BE2C (cell line): ENCODE results near the gene SLC35F3.
"Not testable (repeated sequence)": the region's sequence is repeated elsewhere in the genome, so short reads cannot be mapped to it uniquely, and the experiment has no call there.

ENCODE experiments used
- DNase-seq: peaks from one replicate; pipeline ENCODE4 v3.0.0-alpha.2; 2020
- H3K27me3 ChIP-seq: fragments of 250-450 bp; sonication (Bioruptor Pico); 2 replicates; pipeline ENCODE4 v1.5.1; 2020; ENCODE audit warnings: mild to moderate bottlenecking
- H3K36me3 ChIP-seq: fragments of 250-450 bp; sonication (Bioruptor Pico); 2 replicates; pipeline ENCODE4 v1.5.1; 2020; ENCODE audit warnings: mild to moderate bottlenecking
- H3K4me1 ChIP-seq: fragments of 250-450 bp; sonication (Bioruptor Pico); 2 replicates; pipeline ENCODE4 v1.5.1; 2020
- H3K4me3 ChIP-seq: 2 replicates; pipeline ENCODE4 v1.5.1; 2011; ENCODE audit warnings: low read depth, low read length
- H3K9me3 ChIP-seq: fragments of 250-450 bp; sonication (Bioruptor Pico); 2 replicates; pipeline ENCODE4 v1.5.1; 2020
- CTCF ChIP-seq: IDR thresholded peaks from 2 replicates; pipeline ENCODE4 v1.5.1; 2012; ENCODE audit warnings: mild to moderate bottlenecking, low read depth, low read length

Gene SLC35F3

GRCh38 chr1:234119431-234119830, 215.0 kb downstream of the SLC35F3 start:
- Histone ChIP-seq H3K9me3 (peaks cover 3% of the 10 kb centered on the region; the same call in 1 of the 2 replicates), H3K27me3 (no peaks in the 10 kb centered on the region; the same call in 1 of the 2 replicates), H3K4me3 (no peak overlapping the region), H3K36me3 (no peaks in the 10 kb centered on the region), H3K4me1 (no peaks in the 10 kb centered on the region)
- TF ChIP-seq CTCF = no peak
- no peak for DNase-seq

GRCh38 chr1:234120327-234120944, 216.0 kb downstream of the SLC35F3 start:
- Histone ChIP-seq H3K27me3 (no peaks in the 10 kb centered on the region; the same call in 1 of the 2 replicates), H3K36me3 (no peaks in the 10 kb centered on the region), H3K4me3 (no peak overlapping the region), H3K9me3 (peaks cover 3% of the 10 kb centered on the region; the same call in 1 of the 2 replicates), H3K4me1 (no peaks in the 10 kb centered on the region)
- DNase-seq = no peak
- TF ChIP-seq CTCF = no peak

DNA sequence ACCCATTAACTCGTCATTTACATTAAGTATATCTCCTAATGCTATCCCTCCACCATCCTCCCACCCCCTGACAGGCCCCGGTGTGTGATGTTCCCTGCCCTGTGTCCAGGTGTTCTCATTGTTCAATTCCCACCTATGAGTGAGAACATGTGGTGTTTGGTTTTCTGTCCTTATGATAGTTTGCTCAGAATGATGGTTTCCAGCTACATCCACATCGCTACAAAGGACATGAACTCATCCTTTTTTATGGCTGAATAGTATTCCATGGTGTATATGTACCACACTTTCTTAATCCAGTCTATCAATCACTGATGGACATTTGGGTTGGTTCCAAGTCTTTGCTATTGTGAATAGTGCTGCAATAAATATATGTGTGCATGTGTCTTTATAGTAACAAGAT, 217.2 kb downstream of the SLC35F3 start:
- not testable (repeated sequence) for H3K4me1 ChIP-seq, H3K36me3 ChIP-seq, DNase-seq, H3K9me3 ChIP-seq, H3K27me3 ChIP-seq, H3K4me3 ChIP-seq

GRCh38 chr1:234122571-234122970, 218.1 kb downstream of the SLC35F3 start:
- DNase-seq = not testable (repeated sequence)

DNA sequence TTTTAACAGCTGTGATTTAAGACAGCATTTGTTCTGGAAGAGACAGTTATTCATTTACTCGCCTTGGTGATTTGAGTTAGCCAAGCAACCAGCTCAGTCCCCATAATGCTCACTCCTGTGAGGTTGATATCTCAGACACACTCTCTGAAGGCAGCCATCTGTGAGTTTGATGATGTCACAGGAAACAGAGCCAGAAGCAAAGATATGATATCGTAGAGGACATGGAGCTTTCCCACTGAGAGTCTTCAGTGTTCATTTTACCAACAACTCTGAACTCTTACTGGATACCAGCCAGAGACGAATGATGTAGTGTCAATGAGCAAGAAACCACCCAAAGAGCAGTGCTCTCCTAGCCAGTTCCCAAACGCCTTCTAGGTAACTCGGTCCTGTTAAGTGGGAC, 219.4 kb downstream of the SLC35F3 start:
- peaks cover 3% of the 10 kb centered on the region; the same call in 1 of the 2 replicates for H3K9me3 ChIP-seq
- peaks cover 7% of the 10 kb centered on the region for H3K27me3 ChIP-seq
- no peaks in the 10 kb centered on the region for H3K36me3 ChIP-seq
- no peak for TF ChIP-seq CTCF
- H3K4me1 ChIP-seq = no peaks in the 10 kb centered on the region
- no peak overlapping the region for H3K4me3 ChIP-seq
- no peak for DNase-seq

More at GRCh38 chr1:234122571-234122970, 218.1 kb downstream of the SLC35F3 start:
- not testable (repeated sequence) for H3K9me3 ChIP-seq, H3K36me3 ChIP-seq, H3K4me1 ChIP-seq, H3K27me3 ChIP-seq, H3K4me3 ChIP-seq

- Histone ChIP-seq H3K9me3 (peaks cover 3% of the 10 kb centered on the region; the same call in 1 of the 2 replicates), H3K27me3 (peaks cover 20% of the 10 kb centered on the region), H3K36me3 (no peaks in the 10 kb centered on the region), H3K4me1 (no peaks in the 10 kb centered on the region), H3K4me3 (no peak overlapping the region)
- TF ChIP-seq CTCF = peak; percentile 65
- DNase-seq = peak; percentile 68
Measured at GRCh38 chr1:234125283-234125682, 220.8 kb downstream of the SLC35F3 start.

GRCh38 chr1:234125714-234126113, 221.2 kb downstream of the SLC35F3 start:
- TF ChIP-seq CTCF = no peak
- Histone ChIP-seq H3K27me3 (peaks cover 20% of the 10 kb centered on the region), H3K4me3 (no peak overlapping the region), H3K4me1 (no peaks in the 10 kb centered on the region), H3K9me3 (peaks cover 3% of the 10 kb centered on the region; the same call in 1 of the 2 replicates), H3K36me3 (no peaks in the 10 kb centered on the region)
- no peak for DNase-seq
